HG02943 (cell line): ENCODE data around the gene MGAT2.
A peak's percentile ranks its signal among the peaks of the same experiment; 100 is the strongest.
"Not testable (repeated sequence)": the region's sequence is repeated elsewhere in the genome, so short reads cannot be mapped to it uniquely, and the experiment has no call there.

Source experiments
- ATAC-seq: cut with Tn5 transposase; IDR thresholded peaks from one replicate; pipeline ENCODE4 v1.9.1; 2021; ENCODE audit warnings: mild to moderate bottlenecking, low read depth, moderate library complexity; ENCODE audit not compliant: unreplicated experiment

The MGAT2 gene

DNA sequence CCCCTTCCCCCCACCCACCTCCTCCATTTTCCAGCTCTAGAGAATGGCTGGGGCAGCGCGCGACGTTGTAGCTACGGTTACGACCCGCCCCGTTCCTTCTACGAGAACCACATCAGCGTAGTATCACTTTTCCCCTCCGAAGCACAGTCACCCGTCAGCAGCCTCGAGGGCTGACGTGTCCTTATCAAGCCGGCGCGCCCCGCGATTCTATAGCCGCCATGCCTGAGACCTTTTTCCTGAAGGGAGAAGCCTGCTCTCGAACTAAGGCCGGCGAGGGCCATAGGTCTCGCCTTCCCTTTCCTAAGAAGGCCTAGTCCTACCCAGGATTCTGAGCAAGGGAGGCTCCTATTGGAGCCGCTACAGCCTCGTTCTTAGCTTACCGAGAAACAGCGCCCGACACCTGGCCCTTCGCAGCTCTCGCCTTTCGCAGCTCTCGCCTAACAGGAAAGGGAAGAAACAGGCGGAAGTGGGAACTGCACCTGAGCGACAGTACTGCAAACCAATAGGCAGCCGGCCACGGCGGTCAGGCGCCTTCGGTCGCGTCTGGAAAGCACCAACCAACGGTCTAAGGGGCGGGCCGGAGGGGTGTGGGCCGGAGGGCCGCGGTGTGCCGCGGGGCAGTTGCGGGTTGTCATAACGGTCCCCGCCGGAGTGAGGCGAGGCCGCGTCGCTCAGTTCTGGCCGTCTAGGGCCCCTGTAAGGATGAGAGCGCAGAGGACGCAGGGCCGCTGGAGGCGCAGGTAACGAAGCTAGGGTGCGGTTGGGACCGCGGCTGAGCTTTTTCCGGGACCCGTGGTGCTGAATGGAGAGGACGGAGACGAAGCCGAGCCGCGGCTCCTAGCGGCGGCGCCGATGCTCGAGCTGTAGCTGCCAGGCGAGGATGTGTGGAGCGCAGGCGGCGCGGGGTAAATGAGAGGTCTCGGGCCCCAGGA, at the start of gene MGAT2, which contains the start of gene RPL36AL:
Gene MGAT2, plus strand, starts transcription at position 618 of the 932 bp plus-strand sequence. CDS start 470 bp downstream, outside the sequence.
Gene RPL36AL, minus strand, starts transcription at position 445 of the 932 bp plus-strand sequence. CDS start 1,522 bp downstream, outside the sequence.
- ATAC-seq = peak; percentile 95

- no peak for ATAC-seq
These were observed 46.6 kb upstream of the MGAT2 start for GRCh38 chr14:49574038-49574437.

DNA sequence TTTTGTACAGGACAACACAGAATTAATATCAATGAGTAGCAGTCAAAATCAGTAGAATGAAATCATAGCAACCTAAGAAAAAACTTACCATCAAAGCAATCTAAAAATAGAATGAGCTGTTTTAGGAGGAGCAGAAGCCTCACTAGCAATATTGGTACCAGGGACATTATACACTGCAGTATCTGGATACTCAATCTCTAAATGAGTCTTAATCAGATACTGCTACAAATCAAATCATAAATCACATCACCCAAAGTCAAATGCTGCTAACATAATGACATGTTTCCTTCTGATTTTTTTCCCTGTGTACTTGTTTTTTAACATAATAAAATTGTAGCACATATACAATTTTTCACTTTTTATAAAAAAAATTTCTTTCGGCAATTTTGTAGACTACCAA, 42.5 kb upstream of the MGAT2 start:
- ATAC-seq = no peak

GRCh38 chr14:49579841-49580240, 40.8 kb upstream of the MGAT2 start:
- ATAC-seq = no peak

- ATAC-seq = no peak
These were observed 39.1 kb upstream of the MGAT2 start for GRCh38 chr14:49581209-49582112.

DNA sequence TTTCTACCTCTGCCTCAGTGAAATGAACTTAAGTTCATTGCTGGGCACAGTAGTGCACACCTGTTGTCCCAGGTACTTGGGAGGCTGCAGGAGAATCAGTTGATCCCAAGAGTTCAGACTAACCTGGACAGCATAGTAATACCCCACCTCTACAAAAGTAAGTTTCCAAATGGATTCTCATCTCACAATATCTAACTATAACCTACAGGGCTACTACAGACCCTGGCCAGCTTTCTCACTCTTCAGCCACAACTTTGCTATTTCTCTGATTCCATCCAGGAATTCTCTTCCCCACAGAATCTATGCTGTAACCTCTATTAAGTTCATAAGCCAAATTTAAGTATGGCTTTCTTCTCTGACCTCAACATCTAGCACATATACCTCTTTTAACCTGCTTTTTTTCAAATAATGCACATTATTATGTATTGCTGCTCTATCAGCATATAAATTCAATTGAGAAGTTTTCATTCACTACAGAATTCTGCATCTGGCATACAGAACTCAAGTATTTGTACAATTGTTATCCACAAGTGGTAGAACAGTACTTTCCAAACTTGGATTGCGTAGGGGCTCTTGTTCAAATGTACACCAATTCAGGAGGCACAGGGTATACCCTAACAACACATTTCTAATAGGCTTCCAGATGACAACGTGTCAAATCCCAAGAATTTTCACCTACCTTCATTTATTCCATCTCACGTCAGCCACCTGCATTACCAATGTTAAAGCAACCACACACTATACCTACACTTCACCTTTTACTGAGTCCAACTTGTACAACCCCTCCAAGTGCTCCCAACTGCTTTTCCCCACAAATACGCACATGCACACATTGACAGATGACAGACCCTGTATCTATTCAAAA, 38.3 kb upstream of the MGAT2 start:
- ATAC-seq = no peak

GRCh38 chr14:49583629-49584028, 37.0 kb upstream of the MGAT2 start:
- ATAC-seq = no peak

GRCh38 chr14:49584058-49584457, 36.5 kb upstream of the MGAT2 start:
- ATAC-seq = no peak

DNA sequence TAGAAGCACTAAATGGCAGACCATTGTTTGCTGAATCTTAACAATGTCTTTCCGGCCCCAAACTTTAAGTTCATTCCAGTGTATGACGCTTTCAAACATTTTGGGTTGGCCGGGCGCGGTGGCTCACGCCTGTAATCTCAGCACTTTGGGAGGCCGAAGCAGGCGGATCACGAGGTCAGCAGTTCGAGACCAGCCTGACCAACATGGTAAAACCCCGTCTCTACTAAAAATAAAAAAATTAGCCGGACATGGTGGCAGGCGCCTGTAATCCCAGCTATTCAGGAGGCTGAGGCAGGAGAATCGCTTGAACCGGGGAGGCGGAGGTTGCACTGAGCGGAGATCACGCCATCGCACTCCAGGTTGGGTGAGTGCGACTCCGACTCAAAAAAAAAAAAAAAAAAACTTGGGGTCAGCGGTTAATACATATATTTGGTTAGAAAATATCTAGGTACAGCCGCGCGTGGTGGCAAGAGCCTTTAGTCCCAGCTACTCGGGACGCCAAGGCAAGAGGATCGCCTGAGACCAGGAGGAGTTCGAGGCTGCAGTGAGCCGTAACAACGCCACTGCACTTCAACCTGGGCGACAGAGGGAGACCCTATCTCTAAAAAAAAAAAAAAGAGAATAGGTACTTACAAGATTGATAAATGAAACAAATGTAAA, 35.5 kb upstream of the MGAT2 start:
- not testable (repeated sequence) for ATAC-seq

GRCh38 chr14:49585803-49586672, 34.6 kb upstream of the MGAT2 start, which contains the start of gene RPS29:
RPS29 (minus strand) TSS chr14:49586380; CDS start chr14:49586346, 34 bp downstream.
- ATAC-seq = peak; percentile 84

GRCh38 chr14:49586673-49587460, 33.7 kb upstream of the MGAT2 start:
- peak; percentile 33 for ATAC-seq

DNA sequence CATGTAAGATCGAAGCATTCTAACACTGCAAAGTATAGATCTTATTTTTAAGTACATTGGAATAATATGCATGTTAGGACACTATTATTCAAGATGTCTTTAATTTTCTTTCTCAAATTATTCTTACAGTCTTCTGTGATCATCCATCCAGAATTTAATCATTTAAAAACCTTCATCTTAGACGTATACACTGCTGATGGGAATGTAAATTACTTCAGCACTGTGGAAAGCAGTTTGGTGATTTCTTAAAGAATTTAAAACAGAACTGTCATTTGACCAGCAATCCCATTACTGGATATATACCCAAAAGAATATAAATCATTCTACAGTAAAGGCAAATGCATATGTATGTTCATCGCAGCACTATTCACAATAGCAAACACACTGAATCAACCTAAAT, 31.2 kb upstream of the MGAT2 start:
- ATAC-seq = no peak

- ATAC-seq = no peak
These were observed 27.6 kb upstream of the MGAT2 start for GRCh38 chr14:49593016-49593415.

- ATAC-seq = no peak
These were observed 26.1 kb upstream of the MGAT2 start for GRCh38 chr14:49594347-49595091.

DNA sequence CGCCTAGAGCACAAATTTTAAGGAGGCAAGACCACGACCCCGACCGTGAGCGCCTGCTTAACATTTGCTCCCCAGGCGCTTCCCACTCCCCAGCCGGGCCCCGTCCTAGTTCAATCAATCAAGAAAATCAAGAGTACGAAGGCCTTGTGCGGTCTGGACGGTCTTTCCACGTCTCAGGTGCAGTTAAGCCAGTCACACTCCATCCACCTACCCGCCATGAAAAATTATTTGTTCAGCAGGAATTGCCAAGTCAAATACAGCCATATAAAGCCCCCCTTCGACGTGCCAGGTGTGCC, 22.5 kb upstream of the MGAT2 start:
- no peak for ATAC-seq

DNA sequence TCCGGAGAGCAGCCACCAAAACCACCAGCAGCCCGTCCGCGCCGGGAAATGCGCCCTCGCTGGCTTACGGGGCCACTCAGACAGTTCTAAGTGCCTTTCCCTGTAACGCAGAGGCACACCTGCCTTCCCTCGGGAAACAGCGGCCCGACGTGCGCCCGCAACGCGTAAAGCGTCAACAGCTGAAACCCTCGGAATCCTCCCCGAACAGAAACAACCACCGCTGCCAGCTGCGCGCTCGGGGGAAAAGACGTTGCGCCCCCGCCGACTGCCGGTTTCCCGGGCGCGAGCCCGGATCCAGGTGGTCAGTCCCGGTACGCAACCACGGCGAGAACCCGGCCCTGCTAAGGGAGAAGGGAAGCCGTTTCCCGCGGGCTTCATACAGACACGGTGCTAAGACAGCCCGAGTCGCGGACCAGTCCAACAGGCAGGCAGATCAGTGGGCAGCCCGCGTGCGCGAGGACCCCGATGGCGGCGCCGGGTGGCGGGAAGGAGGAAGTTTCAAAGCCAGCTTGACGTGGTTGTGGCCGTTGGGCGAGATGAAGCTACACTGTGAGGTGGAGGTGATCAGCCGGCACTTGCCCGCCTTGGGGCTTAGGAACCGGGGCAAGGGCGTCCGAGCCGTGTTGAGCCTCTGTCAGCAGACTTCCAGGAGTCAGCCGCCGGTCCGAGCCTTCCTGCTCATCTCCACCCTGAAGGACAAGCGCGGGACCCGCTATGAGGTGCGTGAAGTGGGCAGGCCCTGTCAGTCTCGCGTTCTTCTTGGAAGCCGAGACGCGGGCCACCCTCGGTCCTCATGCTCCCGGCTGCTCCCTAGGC, 21.9 kb upstream of the MGAT2 start, which contains the start of gene LRR1:
Gene LRR1, plus strand, starts transcription at position 456 of the 816 bp plus-strand sequence. Its CDS starts 81 bp downstream, at position 537.
- ATAC-seq = peak; percentile 48
